Nephron progenitor cell (in vitro differentiated cells): Measurements from ENCODE around the gene FLT1.
A peak's percentile ranks its signal among the peaks of the same experiment; 100 is the strongest.

Experiments
- DNase-seq: peaks from one replicate; pipeline ENCODE4 v3.0.0; 2021
- H3K27ac Mint-ChIP-seq: 2 replicates; pipeline ENCODE4 v1.8.0; 2021; ENCODE audit warnings: mild to moderate bottlenecking, moderate library complexity, mixed read lengths
- H3K27me3 Mint-ChIP-seq: 2 replicates; pipeline ENCODE4 v1.8.0; 2021; ENCODE audit warnings: mild to moderate bottlenecking, low read depth, mixed read lengths; ENCODE audit not compliant: poor library complexity
- H3K36me3 Mint-ChIP-seq: 2 replicates; pipeline ENCODE4 v1.8.0; 2021; ENCODE audit warnings: low read depth, mixed read lengths
- H3K4me1 Mint-ChIP-seq: 2 replicates; pipeline ENCODE4 v1.8.0; 2021; ENCODE audit warnings: mixed read lengths
- H3K4me3 Mint-ChIP-seq: 2 replicates; pipeline ENCODE4 v1.8.0; 2021; ENCODE audit warnings: mild to moderate bottlenecking, moderate library complexity, mixed read lengths
- H3K9me3 Mint-ChIP-seq: 2 replicates; pipeline ENCODE4 v1.8.0; 2021; ENCODE audit warnings: mild to moderate bottlenecking, moderate library complexity, mixed read lengths
- CTCF ChIP-seq: fragments of 200-600 bp; sonication (generic); IDR thresholded peaks from 2 replicates; pipeline ENCODE4 v1.5.0; 2021; ENCODE audit warnings: antibody characterized with exemption

Gene FLT1

DNA sequence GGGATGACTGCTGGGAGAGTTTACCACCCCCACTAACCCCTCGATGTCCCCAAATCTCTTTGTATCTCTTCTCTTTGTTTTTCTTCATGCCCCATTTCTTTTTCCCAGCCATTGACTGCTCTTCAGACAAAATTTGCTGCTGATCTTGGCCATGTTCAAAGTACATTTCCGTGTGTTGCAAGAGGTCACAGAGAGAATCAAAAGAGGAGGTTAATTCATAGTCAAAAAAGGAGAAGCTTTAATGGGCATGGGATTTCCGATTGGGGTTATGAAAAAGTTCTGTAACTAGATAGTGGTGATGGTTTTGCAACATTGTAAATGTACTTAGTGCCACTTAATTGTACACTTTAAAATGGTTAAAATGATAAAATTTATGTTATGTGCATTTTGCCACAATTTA, 121.1 kb downstream of the FLT1 start:
- H3K27ac Mint-ChIP-seq, result no peak overlapping the region
- H3K9me3 Mint-ChIP-seq, result no peaks in the 10 kb centered on the region
- H3K36me3 Mint-ChIP-seq, result no peaks in the 10 kb centered on the region
- DNase-seq, result no peak
- TF ChIP-seq CTCF, result no peak
- peaks cover 3% of the 10 kb centered on the region for H3K27me3 Mint-ChIP-seq
- H3K4me1 Mint-ChIP-seq, result peaks cover 44% of the 10 kb centered on the region
- no peak overlapping the region for H3K4me3 Mint-ChIP-seq

- Mint-ChIP-seq H3K4me1 (peaks cover 25% of the 10 kb centered on the region), H3K9me3 (no peaks in the 10 kb centered on the region), H3K27me3 (peaks cover 6% of the 10 kb centered on the region), H3K36me3 (peaks cover 5% of the 10 kb centered on the region), H3K4me3 (no peak overlapping the region), H3K27ac (no peak overlapping the region)
- no peak for TF ChIP-seq CTCF
- DNase-seq, result no peak
These were observed 124.5 kb downstream of the FLT1 start for GRCh38 chr13:28370448-28370847.

DNA sequence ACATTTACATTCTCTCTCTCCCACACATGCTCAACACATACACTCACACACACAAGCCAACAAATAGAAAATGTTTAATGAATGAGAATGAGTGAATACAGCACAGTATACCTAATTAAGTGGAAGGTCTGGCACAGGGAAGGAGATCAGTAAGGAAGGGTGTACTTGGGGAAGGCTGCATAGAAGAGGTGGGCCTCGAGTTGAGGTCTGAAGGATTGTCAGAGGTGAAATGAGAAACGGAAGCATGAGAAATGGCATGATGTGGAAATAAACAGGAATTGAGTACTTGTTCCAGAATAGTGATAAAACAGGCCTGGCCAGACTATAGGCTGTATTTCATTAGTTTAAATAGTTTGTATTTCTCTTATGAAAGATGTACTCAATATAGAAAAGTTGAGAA, 136.2 kb downstream of the FLT1 start:
- TF ChIP-seq CTCF, result no peak
- Mint-ChIP-seq H3K4me3 (no peak overlapping the region), H3K27ac (peak overlapping the region; percentile 14), H3K36me3 (peaks cover 5% of the 10 kb centered on the region), H3K9me3 (peaks cover 9% of the 10 kb centered on the region), H3K27me3 (peaks cover 3% of the 10 kb centered on the region), H3K4me1 (peaks cover 40% of the 10 kb centered on the region)
- DNase-seq, result no peak

GRCh38 chr13:28357911-28358433, 137.0 kb downstream of the FLT1 start:
- peaks cover 5% of the 10 kb centered on the region for H3K36me3 Mint-ChIP-seq
- peaks cover 40% of the 10 kb centered on the region for H3K4me1 Mint-ChIP-seq
- H3K4me3 Mint-ChIP-seq, result no peak overlapping the region
- peaks cover 9% of the 10 kb centered on the region for H3K9me3 Mint-ChIP-seq
- peaks cover 3% of the 10 kb centered on the region for H3K27me3 Mint-ChIP-seq
- H3K27ac Mint-ChIP-seq, result peak overlapping the region; percentile 87
- TF ChIP-seq CTCF, result no peak
- DNase-seq, result no peak

DNA sequence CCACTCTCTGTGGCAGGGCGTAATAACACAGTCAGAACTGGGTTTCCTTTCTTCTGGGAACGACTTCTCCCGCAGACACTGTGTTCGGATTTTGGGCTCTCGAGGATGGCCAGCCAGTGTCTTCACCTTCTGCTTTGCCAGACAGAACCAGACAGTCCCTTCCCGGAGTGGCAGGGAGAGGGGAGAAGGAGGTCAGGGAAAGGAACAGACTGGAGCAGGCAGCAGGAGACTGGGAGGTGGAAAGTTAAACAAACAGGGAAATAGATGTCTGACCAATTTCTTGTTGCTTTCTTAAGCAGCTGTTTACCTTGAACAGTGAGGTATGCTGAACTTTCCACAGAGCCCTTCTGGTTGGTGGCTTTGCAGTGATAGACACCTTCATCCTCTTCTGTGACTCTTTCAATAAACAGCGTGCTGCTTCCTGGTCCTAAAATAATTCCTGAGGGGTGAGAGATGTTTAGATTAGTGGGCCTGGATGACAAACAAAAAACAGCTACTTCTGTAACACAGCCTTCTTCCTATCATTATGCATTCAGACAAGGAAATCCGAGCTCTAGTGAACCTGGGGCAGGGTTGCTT, 137.6 kb downstream of the FLT1 start:
- Mint-ChIP-seq H3K4me1 (peaks cover 45% of the 10 kb centered on the region), H3K27ac (peak overlapping the region; percentile 87), H3K9me3 (peaks cover 9% of the 10 kb centered on the region), H3K36me3 (peaks cover 5% of the 10 kb centered on the region), H3K27me3 (peaks cover 3% of the 10 kb centered on the region), H3K4me3 (peak overlapping the region; percentile 49)
- no peak for TF ChIP-seq CTCF
- no peak for DNase-seq

GRCh38 chr13:28356561-28357021, 138.3 kb downstream of the FLT1 start:
- H3K4me3 Mint-ChIP-seq, result no peak overlapping the region
- peaks cover 49% of the 10 kb centered on the region for H3K4me1 Mint-ChIP-seq
- peaks cover 9% of the 10 kb centered on the region for H3K9me3 Mint-ChIP-seq
- peak overlapping the region; percentile 91 for H3K27ac Mint-ChIP-seq
- no peak for DNase-seq
- peaks cover 5% of the 10 kb centered on the region for H3K36me3 Mint-ChIP-seq
- no peak for TF ChIP-seq CTCF
- peaks cover 3% of the 10 kb centered on the region for H3K27me3 Mint-ChIP-seq
